ENCODE data around the gene ATP7B.

DNA sequence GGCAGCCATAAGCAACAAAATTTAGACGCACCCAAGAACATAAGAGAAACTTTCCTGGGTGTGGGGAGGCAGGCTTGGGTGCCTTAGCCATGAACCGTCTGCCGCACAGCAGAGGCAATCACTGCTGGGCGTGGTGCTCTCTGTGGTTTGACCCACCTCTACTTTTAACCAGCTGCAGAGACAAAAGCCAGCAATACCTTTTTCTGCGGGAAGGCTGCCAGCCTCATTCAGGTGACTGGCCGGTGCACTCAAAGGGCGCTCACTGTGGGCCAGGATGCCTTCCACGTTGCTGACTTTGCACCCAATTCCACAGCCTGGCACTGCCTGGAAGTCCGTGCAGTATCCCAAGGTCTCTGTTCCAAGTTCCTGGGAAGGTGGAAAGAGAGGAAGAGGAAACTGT is 69.1 kb downstream of the ATP7B start:
- TF ChIP-seq YY1 (IDR thresholded peaks at IDR 0.05; ENCODE audit: insufficient read depth, insufficient read length), result no peak
- TF ChIP-seq ZNF274 (IDR thresholded peaks at IDR 0.05; ENCODE audit: low read depth, low read length), result no peak
- TF ChIP-seq SUZ12 (IDR thresholded peaks at IDR 0.05; ENCODE audit: extremely low read depth, insufficient read depth, insufficient read length), result no peak

All from NT2/D1 (cell line).